ENCODE data around the gene AK2.

GRCh38 chr1:32991819-32992488 lies 44.7 kb downstream of the AK2 start:
- TF ChIP-seq CTCF (conservative IDR thresholded peaks at IDR 0.05) (no peak), EZH2 (IDR thresholded peaks at IDR 0.05; ENCODE audit: low read depth) (no peak)
